GM23338 (cell line): ENCODE measurements around the gene HNRNPC. TPM values are rescaled to one million over a fixed set of nuclear protein-coding genes. Genes with fewer than 3 reads are reported as not detected.

Experiments
- ATAC-seq: fragments of 200-7000 bp; cut with Tn5 transposase; 3 replicates; pipeline ENCODE4 v1.9.1; 2020
- DNase-seq: peaks from one replicate; pipeline ENCODE4 v3.0.0-alpha.2; 2015; ENCODE audit warnings: low spot score
- H2AFZ ChIP-seq: fragments of 200-600 bp; sonication (generic); 2 replicates; pipeline ENCODE4 v1.8.0; 2016; ENCODE audit warnings: antibody characterized with exemption, mild to moderate bottlenecking, moderate library complexity
- H3F3A ChIP-seq: fragments of 200-600 bp; sonication (generic); replicated peaks from 2 replicates; pipeline ENCODE4 v1.8.0; 2017; ENCODE audit warnings: antibody characterized with exemption, mixed run types, low read depth
- H3K27ac ChIP-seq: fragments of 200-600 bp; sonication (generic); 2 replicates; pipeline ENCODE4 v1.6.1; 2016; ENCODE audit warnings: low read depth
- H3K27me3 ChIP-seq: fragments of 200-600 bp; sonication (generic); 2 replicates; pipeline ENCODE4 v1.8.0; 2016; ENCODE audit warnings: mild to moderate bottlenecking, mixed run types, moderate library complexity; ENCODE audit not compliant: insufficient read depth
- H3K36me3 ChIP-seq: fragments of 200-600 bp; sonication (generic); 2 replicates; pipeline ENCODE4 v1.8.0; 2016; ENCODE audit warnings: mild to moderate bottlenecking; ENCODE audit not compliant: insufficient read depth
- H3K4me1 ChIP-seq: fragments of 200-600 bp; sonication (generic); 2 replicates; pipeline ENCODE4 v1.8.0; 2016; ENCODE audit warnings: mild to moderate bottlenecking, moderate library complexity; ENCODE audit not compliant: insufficient read depth
- H3K4me2 ChIP-seq: fragments of 200-600 bp; sonication (generic); 2 replicates; pipeline ENCODE4 v1.7.1; 2017; ENCODE audit warnings: mixed run types
- H3K4me3 ChIP-seq: fragments of 200-600 bp; sonication (generic); 2 replicates; pipeline ENCODE4 v1.6.1; 2016; ENCODE audit warnings: mixed run types
- H3K79me2 ChIP-seq: fragments of 200-600 bp; sonication (generic); replicated peaks from 2 replicates; pipeline ENCODE4 v1.8.0; 2017; ENCODE audit warnings: mild to moderate bottlenecking; ENCODE audit not compliant: insufficient read depth
- H3K9me2 ChIP-seq: fragments of 200-600 bp; sonication (generic); 2 replicates; pipeline ENCODE4 v1.8.0; 2017; ENCODE audit not compliant: insufficient read depth
- H4K20me1 ChIP-seq: fragments of 200-600 bp; sonication (generic); replicated peaks from 2 replicates; pipeline ENCODE4 v1.8.0; 2017; ENCODE audit warnings: mild to moderate bottlenecking; ENCODE audit not compliant: insufficient read depth
- H3K27ac Mint-ChIP-seq: 2 replicates; pipeline ENCODE4 v1.8.0; 2020; ENCODE audit warnings: inconsistent platforms, mild to moderate bottlenecking, moderate library complexity, mixed read lengths
- H3K27me3 Mint-ChIP-seq: 3 replicates; pipeline ENCODE4 v1.8.0; 2022; ENCODE audit warnings: low read depth, mild to moderate bottlenecking, moderate library complexity, mixed read lengths, inconsistent platforms; ENCODE audit not compliant: insufficient read depth, poor library complexity
- H3K36me3 Mint-ChIP-seq: 3 replicates; pipeline ENCODE4 v1.8.0; 2021; ENCODE audit warnings: low read depth, mild to moderate bottlenecking, inconsistent platforms, moderate library complexity, mixed read lengths
- H3K4me1 Mint-ChIP-seq: 3 replicates; pipeline ENCODE4 v1.8.0; 2020; ENCODE audit warnings: mild to moderate bottlenecking, inconsistent platforms, mixed read lengths
- H3K4me3 Mint-ChIP-seq: 3 replicates; pipeline ENCODE4 v1.8.0; 2021; ENCODE audit warnings: moderate library complexity, mild to moderate bottlenecking, inconsistent platforms, mixed read lengths
- H3K9me3 Mint-ChIP-seq: 3 replicates; pipeline ENCODE4 v1.8.0; 2020; ENCODE audit warnings: moderate library complexity, mild to moderate bottlenecking, inconsistent platforms, mixed read lengths
- CREB1 ChIP-seq: fragments of 250-450 bp; sonication (Bioruptor Pico); IDR thresholded peaks from 2 replicates; pipeline ENCODE4 v1.5.0; 2020; ENCODE audit warnings: low read depth, mild to moderate bottlenecking, moderate library complexity
- EZH2 ChIP-seq: fragments of 200-600 bp; sonication (generic); IDR thresholded peaks from one replicate; pipeline ENCODE4 v1.8.0; 2017; ENCODE audit warnings: antibody characterized with exemption, mild to moderate bottlenecking, low read depth; ENCODE audit not compliant: unreplicated experiment
- EZH2phosphoT487 ChIP-seq: fragments of 200-600 bp; sonication (generic); IDR thresholded peaks from one replicate; pipeline ENCODE4 v1.8.1; 2018; ENCODE audit warnings: antibody characterized with exemption; ENCODE audit not compliant: unreplicated experiment
- JUNB ChIP-seq: IDR thresholded peaks from one replicate; pipeline ENCODE4 v1.6.1; 2016; ENCODE audit warnings: antibody characterized with exemption; ENCODE audit not compliant: unreplicated experiment
- NANOG ChIP-seq: IDR thresholded peaks from 2 replicates; pipeline ENCODE4 v1.6.1; 2016; ENCODE audit warnings: antibody characterized with exemption, borderline replicate concordance
- POLR2AphosphoS5 ChIP-seq: IDR thresholded peaks from 2 replicates; pipeline ENCODE4 v1.6.1; 2016; ENCODE audit warnings: antibody characterized with exemption, low read depth
- STAT1 ChIP-seq: IDR thresholded peaks from one replicate; pipeline ENCODE4 v1.6.1; 2016; ENCODE audit warnings: antibody characterized with exemption; ENCODE audit not compliant: unreplicated experiment
- ZNF114 ChIP-seq: fragments of 250-450 bp; sonication (Bioruptor Pico); IDR thresholded peaks from 2 replicates; pipeline ENCODE4 v1.5.0; 2020; ENCODE audit warnings: mild to moderate bottlenecking, moderate library complexity
- ZNF331 ChIP-seq: fragments of 250-450 bp; sonication (Bioruptor Pico); IDR thresholded peaks from 2 replicates; pipeline ENCODE4 v1.5.0; 2020; ENCODE audit warnings: low read depth, mild to moderate bottlenecking, moderate library complexity
- polyA plus RNA-seq: library from polyadenylated mRNA; unstranded; fragments of >200 nt; fragmentation: Nextera tagmentation; extraction: Ambion mirVana; gene quantifications from 2 replicates; pipeline ENCODE4 v1.2.1, GENCODE V29; 2016
- total RNA-seq: library from RNA; depleted of rRNA; stranded (reverse); fragments of >200 nt; shearing (Covaris generic); gene quantifications from 2 replicates; pipeline ENCODE4 v1.2.3, GENCODE V29; 2014
- TF ChIP-seq, protein P1 (sequence below): IDR thresholded peaks from 2 replicates; pipeline ENCODE4 v1.6.1; 2016; ENCODE audit warnings: antibody characterized with exemption
- TF ChIP-seq, protein P2 (sequence below), 2 experiments: fragments of 200-600 bp in 1 of 2; sonication (generic) in 1 of 2; conservative IDR thresholded peaks; 2 replicates each; pipeline versions ENCODE4 v1.5.1 to v1.6.1; 2016 to 2017; ENCODE audit warnings: antibody characterized with exemption in 2 of 2, low read depth in 2 of 2, mild to moderate bottlenecking in 2 of 2, moderate library complexity in 1 of 2
- TF ChIP-seq, protein P3 (sequence below): IDR thresholded peaks from one replicate; pipeline ENCODE4 v1.6.1; 2018; ENCODE audit warnings: antibody characterized with exemption; ENCODE audit not compliant: unreplicated experiment
- TF ChIP-seq, protein P4 (sequence below): fragments of 250-450 bp; sonication (Bioruptor Pico); IDR thresholded peaks from 2 replicates; pipeline ENCODE4 v1.5.0; 2020; ENCODE audit warnings: mild to moderate bottlenecking, moderate library complexity

The HNRNPC gene
- total and polyA plus RNA-seq, 2 experiments from 2014 or later, result 1,259 to 1,296 TPM

DNA sequence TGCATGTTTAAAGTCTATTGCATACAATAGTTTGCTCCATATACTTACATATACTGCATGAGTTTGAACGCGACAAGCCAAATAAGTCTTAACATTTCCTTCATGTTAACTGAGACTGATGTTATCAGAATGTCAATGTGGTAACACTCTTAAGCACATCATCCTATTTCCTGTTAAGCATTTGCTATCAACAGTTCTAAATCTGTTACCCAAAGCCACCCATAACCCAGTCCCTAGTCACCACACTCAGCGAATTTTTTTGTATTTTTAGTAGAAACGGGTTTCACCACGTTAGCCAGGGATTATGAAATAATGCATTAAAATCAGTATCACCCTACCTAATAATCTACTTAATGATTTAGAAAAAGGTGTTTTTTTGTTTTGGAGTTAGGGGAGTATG, 39.4 kb downstream of the HNRNPC start:
- Mint-ChIP-seq H3K4me1 (peaks cover 33% of the 10 kb centered on the region), H3K27ac (no peak overlapping the region), H3K4me3 (no peak overlapping the region), H3K9me3 (no peaks in the 10 kb centered on the region; the same call in 2 of the 3 replicates), H3K27me3 (peaks cover 6% of the 10 kb centered on the region), H3K36me3 (peaks cover 97% of the 10 kb centered on the region)
- Histone ChIP-seq H3K4me2 (no peak overlapping the region), H3K4me3 (no peak overlapping the region), H3K36me3 (peaks cover 83% of the 10 kb centered on the region), H3K4me1 (no peaks in the 10 kb centered on the region), H3F3A (peaks cover 39% of the 10 kb centered on the region), H3K79me2 (peaks cover 100% of the 10 kb centered on the region), H3K27me3 (no peaks in the 10 kb centered on the region), H4K20me1 (peaks cover 97% of the 10 kb centered on the region), H3K27ac (no peak overlapping the region; the same call in 1 of the 2 replicates), H3K9me2 (no peaks in the 10 kb centered on the region), H2AFZ (no peak overlapping the region)
- ATAC-seq, result no peak
- no peak for DNase-seq
- no peak for TF ChIP-seq EZH2phosphoT487
- TF ChIP-seq STAT1, result no peak
- TF ChIP-seq, protein P1, sequence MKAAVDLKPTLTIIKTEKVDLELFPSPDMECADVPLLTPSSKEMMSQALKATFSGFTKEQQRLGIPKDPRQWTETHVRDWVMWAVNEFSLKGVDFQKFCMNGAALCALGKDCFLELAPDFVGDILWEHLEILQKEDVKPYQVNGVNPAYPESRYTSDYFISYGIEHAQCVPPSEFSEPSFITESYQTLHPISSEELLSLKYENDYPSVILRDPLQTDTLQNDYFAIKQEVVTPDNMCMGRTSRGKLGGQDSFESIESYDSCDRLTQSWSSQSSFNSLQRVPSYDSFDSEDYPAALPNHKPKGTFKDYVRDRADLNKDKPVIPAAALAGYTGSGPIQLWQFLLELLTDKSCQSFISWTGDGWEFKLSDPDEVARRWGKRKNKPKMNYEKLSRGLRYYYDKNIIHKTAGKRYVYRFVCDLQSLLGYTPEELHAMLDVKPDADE, result no peak
- TF ChIP-seq, protein P2, sequence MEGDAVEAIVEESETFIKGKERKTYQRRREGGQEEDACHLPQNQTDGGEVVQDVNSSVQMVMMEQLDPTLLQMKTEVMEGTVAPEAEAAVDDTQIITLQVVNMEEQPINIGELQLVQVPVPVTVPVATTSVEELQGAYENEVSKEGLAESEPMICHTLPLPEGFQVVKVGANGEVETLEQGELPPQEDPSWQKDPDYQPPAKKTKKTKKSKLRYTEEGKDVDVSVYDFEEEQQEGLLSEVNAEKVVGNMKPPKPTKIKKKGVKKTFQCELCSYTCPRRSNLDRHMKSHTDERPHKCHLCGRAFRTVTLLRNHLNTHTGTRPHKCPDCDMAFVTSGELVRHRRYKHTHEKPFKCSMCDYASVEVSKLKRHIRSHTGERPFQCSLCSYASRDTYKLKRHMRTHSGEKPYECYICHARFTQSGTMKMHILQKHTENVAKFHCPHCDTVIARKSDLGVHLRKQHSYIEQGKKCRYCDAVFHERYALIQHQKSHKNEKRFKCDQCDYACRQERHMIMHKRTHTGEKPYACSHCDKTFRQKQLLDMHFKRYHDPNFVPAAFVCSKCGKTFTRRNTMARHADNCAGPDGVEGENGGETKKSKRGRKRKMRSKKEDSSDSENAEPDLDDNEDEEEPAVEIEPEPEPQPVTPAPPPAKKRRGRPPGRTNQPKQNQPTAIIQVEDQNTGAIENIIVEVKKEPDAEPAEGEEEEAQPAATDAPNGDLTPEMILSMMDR (conservative IDR thresholded peaks at IDR 0.05; ENCODE audit: low read depth in 2 of 2), result no peak
- no peak for TF ChIP-seq CREB1 (CRISPR knock-in tag)
- TF ChIP-seq ZNF114 (CRISPR knock-in tag), result no peak
- TF ChIP-seq ZNF331 (CRISPR knock-in tag), result no peak
- no peak for TF ChIP-seq NANOG
- no peak for TF ChIP-seq JUNB
- TF ChIP-seq, protein P3, sequence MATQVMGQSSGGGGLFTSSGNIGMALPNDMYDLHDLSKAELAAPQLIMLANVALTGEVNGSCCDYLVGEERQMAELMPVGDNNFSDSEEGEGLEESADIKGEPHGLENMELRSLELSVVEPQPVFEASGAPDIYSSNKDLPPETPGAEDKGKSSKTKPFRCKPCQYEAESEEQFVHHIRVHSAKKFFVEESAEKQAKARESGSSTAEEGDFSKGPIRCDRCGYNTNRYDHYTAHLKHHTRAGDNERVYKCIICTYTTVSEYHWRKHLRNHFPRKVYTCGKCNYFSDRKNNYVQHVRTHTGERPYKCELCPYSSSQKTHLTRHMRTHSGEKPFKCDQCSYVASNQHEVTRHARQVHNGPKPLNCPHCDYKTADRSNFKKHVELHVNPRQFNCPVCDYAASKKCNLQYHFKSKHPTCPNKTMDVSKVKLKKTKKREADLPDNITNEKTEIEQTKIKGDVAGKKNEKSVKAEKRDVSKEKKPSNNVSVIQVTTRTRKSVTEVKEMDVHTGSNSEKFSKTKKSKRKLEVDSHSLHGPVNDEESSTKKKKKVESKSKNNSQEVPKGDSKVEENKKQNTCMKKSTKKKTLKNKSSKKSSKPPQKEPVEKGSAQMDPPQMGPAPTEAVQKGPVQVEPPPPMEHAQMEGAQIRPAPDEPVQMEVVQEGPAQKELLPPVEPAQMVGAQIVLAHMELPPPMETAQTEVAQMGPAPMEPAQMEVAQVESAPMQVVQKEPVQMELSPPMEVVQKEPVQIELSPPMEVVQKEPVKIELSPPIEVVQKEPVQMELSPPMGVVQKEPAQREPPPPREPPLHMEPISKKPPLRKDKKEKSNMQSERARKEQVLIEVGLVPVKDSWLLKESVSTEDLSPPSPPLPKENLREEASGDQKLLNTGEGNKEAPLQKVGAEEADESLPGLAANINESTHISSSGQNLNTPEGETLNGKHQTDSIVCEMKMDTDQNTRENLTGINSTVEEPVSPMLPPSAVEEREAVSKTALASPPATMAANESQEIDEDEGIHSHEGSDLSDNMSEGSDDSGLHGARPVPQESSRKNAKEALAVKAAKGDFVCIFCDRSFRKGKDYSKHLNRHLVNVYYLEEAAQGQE, result no peak
- TF ChIP-seq EZH2, result no peak
- no peak for TF ChIP-seq POLR2AphosphoS5
- TF ChIP-seq, protein P4, sequence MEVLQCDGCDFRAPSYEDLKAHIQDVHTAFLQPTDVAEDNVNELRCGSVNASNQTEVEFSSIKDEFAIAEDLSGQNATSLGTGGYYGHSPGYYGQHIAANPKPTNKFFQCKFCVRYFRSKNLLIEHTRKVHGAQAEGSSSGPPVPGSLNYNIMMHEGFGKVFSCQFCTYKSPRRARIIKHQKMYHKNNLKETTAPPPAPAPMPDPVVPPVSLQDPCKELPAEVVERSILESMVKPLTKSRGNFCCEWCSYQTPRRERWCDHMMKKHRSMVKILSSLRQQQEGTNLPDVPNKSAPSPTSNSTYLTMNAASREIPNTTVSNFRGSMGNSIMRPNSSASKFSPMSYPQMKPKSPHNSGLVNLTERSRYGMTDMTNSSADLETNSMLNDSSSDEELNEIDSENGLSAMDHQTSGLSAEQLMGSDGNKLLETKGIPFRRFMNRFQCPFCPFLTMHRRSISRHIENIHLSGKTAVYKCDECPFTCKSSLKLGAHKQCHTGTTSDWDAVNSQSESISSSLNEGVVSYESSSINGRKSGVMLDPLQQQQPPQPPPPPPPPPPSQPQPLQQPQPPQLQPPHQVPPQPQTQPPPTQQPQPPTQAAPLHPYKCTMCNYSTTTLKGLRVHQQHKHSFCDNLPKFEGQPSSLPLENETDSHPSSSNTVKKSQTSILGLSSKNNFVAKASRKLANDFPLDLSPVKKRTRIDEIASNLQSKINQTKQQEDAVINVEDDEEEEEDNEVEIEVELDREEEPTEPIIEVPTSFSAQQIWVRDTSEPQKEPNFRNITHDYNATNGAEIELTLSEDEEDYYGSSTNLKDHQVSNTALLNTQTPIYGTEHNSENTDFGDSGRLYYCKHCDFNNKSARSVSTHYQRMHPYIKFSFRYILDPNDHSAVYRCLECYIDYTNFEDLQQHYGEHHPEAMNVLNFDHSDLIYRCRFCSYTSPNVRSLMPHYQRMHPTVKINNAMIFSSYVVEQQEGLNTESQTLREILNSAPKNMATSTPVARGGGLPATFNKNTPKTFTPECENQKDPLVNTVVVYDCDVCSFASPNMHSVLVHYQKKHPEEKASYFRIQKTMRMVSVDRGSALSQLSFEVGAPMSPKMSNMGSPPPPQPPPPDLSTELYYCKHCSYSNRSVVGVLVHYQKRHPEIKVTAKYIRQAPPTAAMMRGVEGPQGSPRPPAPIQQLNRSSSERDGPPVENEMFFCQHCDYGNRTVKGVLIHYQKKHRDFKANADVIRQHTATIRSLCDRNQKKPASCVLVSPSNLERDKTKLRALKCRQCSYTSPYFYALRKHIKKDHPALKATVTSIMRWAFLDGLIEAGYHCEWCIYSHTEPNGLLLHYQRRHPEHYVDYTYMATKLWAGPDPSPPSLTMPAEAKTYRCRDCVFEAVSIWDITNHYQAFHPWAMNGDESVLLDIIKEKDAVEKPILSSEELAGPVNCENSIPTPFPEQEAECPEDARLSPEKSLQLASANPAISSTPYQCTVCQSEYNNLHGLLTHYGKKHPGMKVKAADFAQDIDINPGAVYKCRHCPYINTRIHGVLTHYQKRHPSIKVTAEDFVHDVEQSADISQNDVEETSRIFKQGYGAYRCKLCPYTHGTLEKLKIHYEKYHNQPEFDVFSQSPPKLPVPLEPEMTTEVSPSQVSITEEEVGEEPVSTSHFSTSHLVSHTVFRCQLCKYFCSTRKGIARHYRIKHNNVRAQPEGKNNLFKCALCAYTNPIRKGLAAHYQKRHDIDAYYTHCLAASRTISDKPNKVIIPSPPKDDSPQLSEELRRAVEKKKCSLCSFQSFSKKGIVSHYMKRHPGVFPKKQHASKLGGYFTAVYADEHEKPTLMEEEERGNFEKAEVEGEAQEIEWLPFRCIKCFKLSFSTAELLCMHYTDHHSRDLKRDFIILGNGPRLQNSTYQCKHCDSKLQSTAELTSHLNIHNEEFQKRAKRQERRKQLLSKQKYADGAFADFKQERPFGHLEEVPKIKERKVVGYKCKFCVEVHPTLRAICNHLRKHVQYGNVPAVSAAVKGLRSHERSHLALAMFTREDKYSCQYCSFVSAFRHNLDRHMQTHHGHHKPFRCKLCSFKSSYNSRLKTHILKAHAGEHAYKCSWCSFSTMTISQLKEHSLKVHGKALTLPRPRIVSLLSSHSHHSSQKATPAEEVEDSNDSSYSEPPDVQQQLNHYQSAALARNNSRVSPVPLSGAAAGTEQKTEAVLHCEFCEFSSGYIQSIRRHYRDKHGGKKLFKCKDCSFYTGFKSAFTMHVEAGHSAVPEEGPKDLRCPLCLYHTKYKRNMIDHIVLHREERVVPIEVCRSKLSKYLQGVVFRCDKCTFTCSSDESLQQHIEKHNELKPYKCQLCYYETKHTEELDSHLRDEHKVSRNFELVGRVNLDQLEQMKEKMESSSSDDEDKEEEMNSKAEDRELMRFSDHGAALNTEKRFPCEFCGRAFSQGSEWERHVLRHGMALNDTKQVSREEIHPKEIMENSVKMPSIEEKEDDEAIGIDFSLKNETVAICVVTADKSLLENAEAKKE, result no peak
